ENCODE results near the gene UNC13A.

DNA sequence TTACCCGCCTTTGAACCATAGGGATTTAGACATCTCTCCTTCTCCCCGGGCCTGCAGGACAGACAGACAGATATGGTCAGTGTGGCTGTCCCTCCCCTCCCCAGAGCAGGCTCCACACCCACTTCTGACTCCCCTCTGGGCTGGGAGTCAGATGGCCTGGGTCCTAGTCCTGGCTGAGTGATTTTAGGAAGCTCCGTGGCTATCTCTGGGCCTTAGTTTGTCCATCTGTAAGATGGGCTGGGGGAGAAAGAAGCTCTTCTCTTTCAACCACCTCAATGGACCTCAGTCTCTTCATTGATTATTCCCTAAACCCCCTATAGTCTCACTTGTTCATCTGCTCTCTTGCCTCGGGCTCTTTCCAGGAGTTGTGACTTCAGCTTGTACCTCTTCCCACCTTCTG lies 35.5 kb downstream of the UNC13A start:
- TF ChIP-seq, protein P1, sequence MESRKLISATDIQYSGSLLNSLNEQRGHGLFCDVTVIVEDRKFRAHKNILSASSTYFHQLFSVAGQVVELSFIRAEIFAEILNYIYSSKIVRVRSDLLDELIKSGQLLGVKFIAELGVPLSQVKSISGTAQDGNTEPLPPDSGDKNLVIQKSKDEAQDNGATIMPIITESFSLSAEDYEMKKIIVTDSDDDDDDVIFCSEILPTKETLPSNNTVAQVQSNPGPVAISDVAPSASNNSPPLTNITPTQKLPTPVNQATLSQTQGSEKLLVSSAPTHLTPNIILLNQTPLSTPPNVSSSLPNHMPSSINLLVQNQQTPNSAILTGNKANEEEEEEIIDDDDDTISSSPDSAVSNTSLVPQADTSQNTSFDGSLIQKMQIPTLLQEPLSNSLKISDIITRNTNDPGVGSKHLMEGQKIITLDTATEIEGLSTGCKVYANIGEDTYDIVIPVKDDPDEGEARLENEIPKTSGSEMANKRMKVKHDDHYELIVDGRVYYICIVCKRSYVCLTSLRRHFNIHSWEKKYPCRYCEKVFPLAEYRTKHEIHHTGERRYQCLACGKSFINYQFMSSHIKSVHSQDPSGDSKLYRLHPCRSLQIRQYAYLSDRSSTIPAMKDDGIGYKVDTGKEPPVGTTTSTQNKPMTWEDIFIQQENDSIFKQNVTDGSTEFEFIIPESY (IDR thresholded peaks at IDR 0.05; ENCODE audit: borderline replicate concordance, low read depth): no peak
- TF ChIP-seq, protein P2, sequence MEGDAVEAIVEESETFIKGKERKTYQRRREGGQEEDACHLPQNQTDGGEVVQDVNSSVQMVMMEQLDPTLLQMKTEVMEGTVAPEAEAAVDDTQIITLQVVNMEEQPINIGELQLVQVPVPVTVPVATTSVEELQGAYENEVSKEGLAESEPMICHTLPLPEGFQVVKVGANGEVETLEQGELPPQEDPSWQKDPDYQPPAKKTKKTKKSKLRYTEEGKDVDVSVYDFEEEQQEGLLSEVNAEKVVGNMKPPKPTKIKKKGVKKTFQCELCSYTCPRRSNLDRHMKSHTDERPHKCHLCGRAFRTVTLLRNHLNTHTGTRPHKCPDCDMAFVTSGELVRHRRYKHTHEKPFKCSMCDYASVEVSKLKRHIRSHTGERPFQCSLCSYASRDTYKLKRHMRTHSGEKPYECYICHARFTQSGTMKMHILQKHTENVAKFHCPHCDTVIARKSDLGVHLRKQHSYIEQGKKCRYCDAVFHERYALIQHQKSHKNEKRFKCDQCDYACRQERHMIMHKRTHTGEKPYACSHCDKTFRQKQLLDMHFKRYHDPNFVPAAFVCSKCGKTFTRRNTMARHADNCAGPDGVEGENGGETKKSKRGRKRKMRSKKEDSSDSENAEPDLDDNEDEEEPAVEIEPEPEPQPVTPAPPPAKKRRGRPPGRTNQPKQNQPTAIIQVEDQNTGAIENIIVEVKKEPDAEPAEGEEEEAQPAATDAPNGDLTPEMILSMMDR (IDR thresholded peaks at IDR 0.05): no peak
- TF ChIP-seq RAD21 (IDR thresholded peaks at IDR 0.05; ENCODE audit: low read length): no peak
- TF ChIP-seq, protein P3, sequence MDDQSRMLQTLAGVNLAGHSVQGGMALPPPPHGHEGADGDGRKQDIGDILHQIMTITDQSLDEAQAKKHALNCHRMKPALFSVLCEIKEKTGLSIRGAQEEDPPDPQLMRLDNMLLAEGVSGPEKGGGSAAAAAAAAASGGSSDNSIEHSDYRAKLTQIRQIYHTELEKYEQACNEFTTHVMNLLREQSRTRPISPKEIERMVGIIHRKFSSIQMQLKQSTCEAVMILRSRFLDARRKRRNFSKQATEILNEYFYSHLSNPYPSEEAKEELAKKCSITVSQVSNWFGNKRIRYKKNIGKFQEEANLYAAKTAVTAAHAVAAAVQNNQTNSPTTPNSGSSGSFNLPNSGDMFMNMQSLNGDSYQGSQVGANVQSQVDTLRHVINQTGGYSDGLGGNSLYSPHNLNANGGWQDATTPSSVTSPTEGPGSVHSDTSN (IDR thresholded peaks at IDR 0.05): no peak
